Measurements from ENCODE around the gene CRIM1. TPM values are rescaled to one million over a fixed set of nuclear protein-coding genes. Genes with fewer than 3 reads are reported as not detected.

CRIM1 gene
- total RNA-seq, 1 donor from 2014 or later: 103 TPM

DNA sequence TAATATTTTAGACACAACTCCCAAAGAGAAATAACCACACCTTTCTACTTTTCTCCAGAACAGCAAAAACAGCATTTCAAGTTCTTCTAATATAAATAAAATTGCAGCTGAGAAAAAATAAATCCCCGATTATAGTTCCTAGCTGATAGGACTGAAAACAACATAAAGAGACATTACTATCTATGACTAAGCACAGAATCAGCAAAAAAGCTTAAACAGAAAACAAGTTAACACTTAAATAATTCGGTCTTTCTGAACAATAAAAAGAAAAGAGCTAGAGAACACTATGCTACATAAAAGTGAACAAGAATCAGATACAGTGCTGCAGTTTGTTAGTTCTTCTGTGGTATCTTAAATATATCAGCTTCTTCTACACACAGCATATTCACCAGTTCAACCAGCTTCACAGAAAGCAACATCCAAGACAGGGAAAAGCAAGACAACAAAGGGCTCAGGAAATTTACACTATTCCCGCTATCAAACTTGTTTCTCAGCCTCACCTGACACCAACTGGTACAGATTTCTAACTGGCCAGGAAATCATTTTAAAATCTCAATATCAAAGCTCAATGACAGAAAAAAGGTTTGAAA is 213.8 kb downstream of the CRIM1 start:
- TF ChIP-seq, protein P1, sequence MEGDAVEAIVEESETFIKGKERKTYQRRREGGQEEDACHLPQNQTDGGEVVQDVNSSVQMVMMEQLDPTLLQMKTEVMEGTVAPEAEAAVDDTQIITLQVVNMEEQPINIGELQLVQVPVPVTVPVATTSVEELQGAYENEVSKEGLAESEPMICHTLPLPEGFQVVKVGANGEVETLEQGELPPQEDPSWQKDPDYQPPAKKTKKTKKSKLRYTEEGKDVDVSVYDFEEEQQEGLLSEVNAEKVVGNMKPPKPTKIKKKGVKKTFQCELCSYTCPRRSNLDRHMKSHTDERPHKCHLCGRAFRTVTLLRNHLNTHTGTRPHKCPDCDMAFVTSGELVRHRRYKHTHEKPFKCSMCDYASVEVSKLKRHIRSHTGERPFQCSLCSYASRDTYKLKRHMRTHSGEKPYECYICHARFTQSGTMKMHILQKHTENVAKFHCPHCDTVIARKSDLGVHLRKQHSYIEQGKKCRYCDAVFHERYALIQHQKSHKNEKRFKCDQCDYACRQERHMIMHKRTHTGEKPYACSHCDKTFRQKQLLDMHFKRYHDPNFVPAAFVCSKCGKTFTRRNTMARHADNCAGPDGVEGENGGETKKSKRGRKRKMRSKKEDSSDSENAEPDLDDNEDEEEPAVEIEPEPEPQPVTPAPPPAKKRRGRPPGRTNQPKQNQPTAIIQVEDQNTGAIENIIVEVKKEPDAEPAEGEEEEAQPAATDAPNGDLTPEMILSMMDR (IDR thresholded peaks at IDR 0.05; ENCODE audit: insufficient read depth, low read length, poor library complexity, severe bottlenecking): no peak
- DNase-seq (ENCODE audit: low read depth): no peak
- no peaks in the 10 kb centered on the region for H3K36me3 ChIP-seq (ENCODE audit: control insufficient read depth, insufficient read depth, low read length)
- H3K27me3 ChIP-seq (ENCODE audit: control insufficient read depth, insufficient read depth, low read length): no peaks in the 10 kb centered on the region
- no peak overlapping the region for H3K4me3 ChIP-seq (ENCODE audit: low read depth, low read length)

- Histone ChIP-seq H3K36me3 (ENCODE audit: control insufficient read depth, insufficient read depth, low read length) (no peaks in the 10 kb centered on the region), H3K4me3 (ENCODE audit: low read depth, low read length) (no peak overlapping the region), H3K27me3 (ENCODE audit: control insufficient read depth, insufficient read depth, low read length) (no peaks in the 10 kb centered on the region)
- TF ChIP-seq, protein P1 (IDR thresholded peaks at IDR 0.05; ENCODE audit: insufficient read depth, low read length, poor library complexity, severe bottlenecking): no peak
- no peak for DNase-seq (ENCODE audit: low read depth)
Measured at GRCh38 chr2:36570416-36570815, 214.8 kb downstream of the CRIM1 start.

DNA sequence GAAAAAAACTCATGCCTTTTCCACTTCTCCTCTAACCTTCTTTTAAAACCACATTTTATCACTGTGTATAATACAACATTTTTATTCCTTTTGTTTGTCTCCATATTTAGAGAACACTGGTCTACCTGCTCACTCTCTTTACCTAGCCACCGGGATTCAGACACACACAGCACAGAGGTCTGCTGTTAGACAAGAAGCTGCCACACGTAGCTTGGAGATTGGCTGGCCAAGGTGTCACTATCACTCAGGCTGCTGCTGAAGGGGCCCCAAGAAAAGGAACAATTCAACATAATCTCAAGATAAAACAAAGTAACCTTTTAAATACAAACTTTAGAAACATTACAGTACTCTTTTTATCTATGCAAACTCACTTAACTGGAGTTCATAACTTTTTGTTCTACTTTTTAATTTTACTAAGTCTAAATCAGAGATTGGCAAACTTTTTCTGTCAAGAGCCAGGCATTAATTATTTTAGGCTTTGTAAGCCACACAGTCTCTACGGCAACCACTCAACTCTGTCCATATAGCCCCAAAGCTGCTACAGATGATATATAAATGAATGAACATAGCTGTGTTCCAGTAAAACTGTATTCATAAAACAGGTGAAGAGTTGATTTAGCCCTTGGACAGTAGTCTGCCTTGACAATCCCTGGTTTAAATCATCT is 216.6 kb downstream of the CRIM1 start:
- Histone ChIP-seq H3K36me3 (ENCODE audit: control insufficient read depth, insufficient read depth, low read length) (no peaks in the 10 kb centered on the region), H3K27me3 (ENCODE audit: control insufficient read depth, insufficient read depth, low read length) (no peaks in the 10 kb centered on the region), H3K4me3 (ENCODE audit: low read depth, low read length) (no peak overlapping the region)
- DNase-seq (ENCODE audit: low read depth): no peak
- TF ChIP-seq, protein P1 (IDR thresholded peaks at IDR 0.05; ENCODE audit: insufficient read depth, low read length, poor library complexity, severe bottlenecking): no peak

- Histone ChIP-seq H3K36me3 (ENCODE audit: control insufficient read depth, insufficient read depth, low read length) (no peaks in the 10 kb centered on the region), H3K4me3 (ENCODE audit: low read depth, low read length) (no peak overlapping the region), H3K27me3 (ENCODE audit: control insufficient read depth, insufficient read depth, low read length) (no peaks in the 10 kb centered on the region)
- DNase-seq (ENCODE audit: low read depth): no peak
- TF ChIP-seq, protein P1 (IDR thresholded peaks at IDR 0.05; ENCODE audit: insufficient read depth, low read length, poor library complexity, severe bottlenecking): no peak
Measured at GRCh38 chr2:36572719-36573059, 217.1 kb downstream of the CRIM1 start.

GRCh38 chr2:36573165-36573564 is 217.6 kb downstream of the CRIM1 start:
- no peak for DNase-seq (ENCODE audit: low read depth)
- H3K4me3 ChIP-seq (ENCODE audit: low read depth, low read length): no peak overlapping the region
- TF ChIP-seq, protein P1 (IDR thresholded peaks at IDR 0.05; ENCODE audit: insufficient read depth, low read length, poor library complexity, severe bottlenecking): no peak
- H3K27me3 ChIP-seq (ENCODE audit: control insufficient read depth, insufficient read depth, low read length): no peaks in the 10 kb centered on the region
- no peaks in the 10 kb centered on the region for H3K36me3 ChIP-seq (ENCODE audit: control insufficient read depth, insufficient read depth, low read length)

- TF ChIP-seq, protein P1 (IDR thresholded peaks at IDR 0.05; ENCODE audit: insufficient read depth, low read length, poor library complexity, severe bottlenecking): no peak
- DNase-seq (ENCODE audit: low read depth): no peak
- Histone ChIP-seq H3K4me3 (ENCODE audit: low read depth, low read length) (no peak overlapping the region), H3K36me3 (ENCODE audit: control insufficient read depth, insufficient read depth, low read length) (no peaks in the 10 kb centered on the region), H3K27me3 (ENCODE audit: control insufficient read depth, insufficient read depth, low read length) (no peaks in the 10 kb centered on the region)
Measured at GRCh38 chr2:36574560-36574959, 219.0 kb downstream of the CRIM1 start.
